Right atrium auricular region (tissue), 2 donors: Measurements from ENCODE around the gene RNASEH1. TPM values are rescaled to one million over a fixed set of nuclear protein-coding genes. Genes with fewer than 3 reads are reported as not detected.
A peak's percentile ranks its signal among the peaks of the same experiment; 100 is the strongest.
"Not testable (repeated sequence)": the region's sequence is repeated elsewhere in the genome, so short reads cannot be mapped to it uniquely, and the experiment has no call there.

ENCODE experiments used
- DNase-seq: peaks from one replicate; pipeline ENCODE4 v3.0.0-alpha.2; 2019; ENCODE audit warnings: low spot score
- H3K27ac ChIP-seq, 2 donors: fragments of 200-600 bp; sonication (generic); 1 replicate in 1 of 2; 2 replicates in 1 of 2; pipeline ENCODE4 v1.5.1; 2016 to 2019
- H3K27me3 ChIP-seq, 2 donors: fragments of 200-600 bp; sonication (generic); one replicate each; pipeline versions ENCODE4 v1.5.1 to v1.6.0; 2017 to 2019
- H3K36me3 ChIP-seq: fragments of 200-600 bp; sonication (generic); one replicate; pipeline ENCODE4 v1.5.1; 2016
- H3K4me1 ChIP-seq, 2 donors: fragments of 200-600 bp; sonication (generic); one replicate each; pipeline versions ENCODE4 v1.5.1 to v1.6.0; 2017 to 2019
- H3K4me3 ChIP-seq, 2 donors: fragments of 200-600 bp; sonication (generic); 1 replicate in 1 of 2; 2 replicates in 1 of 2; pipeline ENCODE4 v1.5.1; 2017 to 2019; ENCODE audit warnings: mild to moderate bottlenecking in 1 of 2, moderate library complexity in 1 of 2
- H3K9me3 ChIP-seq, 2 donors: fragments of 200-600 bp; sonication (generic); one replicate each; pipeline ENCODE4 v1.5.1; 2019
- CTCF ChIP-seq, 2 donors: fragments of 200-600 bp; sonication (generic); IDR thresholded peaks; one replicate each; pipeline ENCODE4 v1.5.1; 2019; ENCODE audit warnings: antibody characterized with exemption in 2 of 2
- total RNA-seq, 2 donors: library from RNA; depleted of rRNA; stranded (reverse); fragments of >200 nt; gene quantifications; one replicate each; pipeline ENCODE4 v1.1.0, GENCODE V29; 2016

RNASEH1 gene
- total RNA-seq, 2 donors from 2014 or later: 16.9 to 18.6 TPM

- peak; percentile 91 for DNase-seq
- Histone ChIP-seq H3K9me3 (no peaks in the 10 kb centered on the region), H3K4me1 (peaks cover 0 to 59% of the 10 kb centered on the region in 2 donors), H3K27me3 (no peaks in the 10 kb centered on the region), H3K36me3 (peaks cover 5% of the 10 kb centered on the region), H3K27ac (peak within 1 kb of the TSS; percentile 96 to 100), H3K4me3 (peak within 1 kb of the TSS; percentile 87 to 96)
- no peak for TF ChIP-seq CTCF (IDR thresholded peaks at IDR 0.05)
Measured at GRCh38 chr2:3519255-3520205, 38.6 kb downstream of the RNASEH1 start, which contains the start of gene ADI1. TSS of gene ADI1 (minus strand) at chr2:3519531. CDS start at chr2:3519487, 44 bp downstream.

GRCh38 chr2:3518496-3519254 lies 39.5 kb downstream of the RNASEH1 start:
- peak overlapping the region; percentile 96 to 100 for H3K27ac ChIP-seq
- no peaks in the 10 kb centered on the region for H3K27me3 ChIP-seq
- no peak for TF ChIP-seq CTCF (IDR thresholded peaks at IDR 0.05)
- H3K4me1 ChIP-seq: peaks cover 0 to 50% of the 10 kb centered on the region in 2 donors
- DNase-seq: peak; percentile 95
- H3K9me3 ChIP-seq: no peaks in the 10 kb centered on the region
- H3K4me3 ChIP-seq: peak overlapping the region; percentile 87 to 96
- H3K36me3 ChIP-seq: peaks cover 5% of the 10 kb centered on the region

GRCh38 chr2:3517948-3518495 lies 40.1 kb downstream of the RNASEH1 start:
- DNase-seq: no peak
- Histone ChIP-seq H3K4me1 (peaks cover 0 to 44% of the 10 kb centered on the region in 2 donors), H3K27me3 (no peaks in the 10 kb centered on the region), H3K27ac (peak overlapping the region; percentile 96 to 100), H3K36me3 (peaks cover 11% of the 10 kb centered on the region), H3K9me3 (no peaks in the 10 kb centered on the region), H3K4me3 (peak overlapping the region; percentile 87 to 96)
- no peak for TF ChIP-seq CTCF (IDR thresholded peaks at IDR 0.05)

GRCh38 chr2:3516831-3517230 lies 41.3 kb downstream of the RNASEH1 start:
- peaks cover 0 to 33% of the 10 kb centered on the region in 2 donors for H3K4me1 ChIP-seq
- no peaks in the 10 kb centered on the region for H3K27me3 ChIP-seq
- no peaks in the 10 kb centered on the region for H3K9me3 ChIP-seq
- H3K36me3 ChIP-seq: peaks cover 23% of the 10 kb centered on the region
- peak; percentile 50 for DNase-seq
- no peak for TF ChIP-seq CTCF (IDR thresholded peaks at IDR 0.05)
- no peak overlapping the region for H3K27ac ChIP-seq
- H3K4me3 ChIP-seq: no peak overlapping the region

GRCh38 chr2:3515438-3515837 lies 42.7 kb downstream of the RNASEH1 start:
- Histone ChIP-seq H3K4me1 (peaks cover 0 to 20% of the 10 kb centered on the region in 2 donors), H3K36me3 (peaks cover 37% of the 10 kb centered on the region)
- H3K27ac ChIP-seq, H3K4me3 ChIP-seq, H3K9me3 ChIP-seq, DNase-seq, H3K27me3 ChIP-seq: not testable (repeated sequence)
